HepG2 (cell line): ENCODE results near the gene NUDT8. TPM values are rescaled to one million over a fixed set of nuclear protein-coding genes. Genes with fewer than 3 reads are reported as not detected.

ENCODE experiments used
- ARID2 ChIP-seq: sonication (generic); formaldehyde crosslinking; IDR thresholded peaks from 2 replicates; pipeline ENCODE4 v1.8.1; 2022; ENCODE audit warnings: mild to moderate bottlenecking, missing genetic modification reagents, borderline replicate concordance
- DR1 ChIP-seq: sonication (generic); formaldehyde crosslinking; IDR thresholded peaks from 2 replicates; pipeline ENCODE4 v1.8.0; 2021; ENCODE audit warnings: mild to moderate bottlenecking, missing genetic modification reagents, inconsistent platforms
- HNRNPUL1 ChIP-seq: fragments of 200-400 bp; formaldehyde crosslinking; IDR thresholded peaks from 2 replicates; pipeline ENCODE4 v1.6.1; 2017; ENCODE audit warnings: low read depth, mild to moderate bottlenecking, low read length, moderate library complexity
- NR2F6 ChIP-seq, 2 experiments: IDR thresholded peaks; 2 replicates each; pipeline ENCODE4 v1.6.1; 2016; ENCODE audit warnings: antibody characterized with exemption in 1 of 2, mild to moderate bottlenecking in 1 of 2
- PAF1 ChIP-seq: IDR thresholded peaks from 2 replicates; pipeline ENCODE4 v1.6.1; 2016; ENCODE audit warnings: missing genetic modification reagents, missing compliant biosample characterization
- SALL1 ChIP-seq: sonication (generic); formaldehyde crosslinking; IDR thresholded peaks from 2 replicates; pipeline ENCODE4 v1.8.0; 2022; ENCODE audit warnings: mild to moderate bottlenecking, missing genetic modification reagents
- TARDBP ChIP-seq: sonication (generic); formaldehyde crosslinking; IDR thresholded peaks from 2 replicates; pipeline ENCODE4 v1.8.0; 2022; ENCODE audit warnings: mild to moderate bottlenecking, missing genetic modification reagents
- YEATS4 ChIP-seq: sonication (generic); formaldehyde crosslinking; IDR thresholded peaks from 2 replicates; pipeline ENCODE4 v1.4.0; 2020; ENCODE audit warnings: missing genetic modification reagents, borderline replicate concordance
- ZBTB26 ChIP-seq: IDR thresholded peaks from 2 replicates; pipeline ENCODE4 v1.6.1; 2016; ENCODE audit warnings: missing compliant biosample characterization, missing genetic modification reagents, borderline replicate concordance
- ZBTB49 ChIP-seq: sonication (generic); formaldehyde crosslinking; IDR thresholded peaks from 2 replicates; pipeline ENCODE4 v1.4.0; 2020; ENCODE audit warnings: missing genetic modification reagents, borderline replicate concordance
- ZFYVE20 ChIP-seq: sonication (generic); formaldehyde crosslinking; IDR thresholded peaks from 2 replicates; pipeline ENCODE4 v1.8.0; 2023; ENCODE audit warnings: low read depth, mild to moderate bottlenecking, moderate library complexity, missing genetic modification reagents, borderline replicate concordance
- ZMYM2 ChIP-seq: sonication (generic); formaldehyde crosslinking; IDR thresholded peaks from 2 replicates; pipeline ENCODE4 v1.8.0; 2022; ENCODE audit warnings: mild to moderate bottlenecking, missing genetic modification reagents
- ZNF280D ChIP-seq: sonication (generic); formaldehyde crosslinking; IDR thresholded peaks from 2 replicates; pipeline ENCODE4 v1.5.1; 2020; ENCODE audit warnings: mild to moderate bottlenecking, missing genetic modification reagents
- polyA plus RNA-seq, 8 experiments: library from polyadenylated mRNA; depleted of rRNA in 3 of 8; stranded (reverse) in 7 of 8; unstranded in 1 of 8; fragments of >200 nt; fragmentation: Illumina TruSeq in 4 of 8; extraction: Trizol in 4 of 8; gene quantifications; 2 replicates each; pipeline versions ENCODE4 v1.2.1 to v1.2.3, GENCODE V29; 2011 to 2016; ENCODE audit warnings: low read depth in 4 of 8, missing spikeins in 1 of 8, mixed read lengths in 1 of 8; ENCODE audit not compliant: insufficient read depth in 1 of 8
- total RNA-seq, 5 experiments: library from RNA; depleted of rRNA; stranded (reverse); fragments of >200 nt; fragmentation: Illumina TruSeq; extraction: Trizol; gene quantifications; 2 replicates each; pipeline ENCODE4 v1.2.3, GENCODE V29; 2016; ENCODE audit warnings: low read depth in 1 of 5
- TF ChIP-seq, protein P1 (sequence below): IDR thresholded peaks from 2 replicates; pipeline ENCODE4 v1.4.0; 2020; ENCODE audit warnings: mild to moderate bottlenecking, missing genetic modification reagents
- TF ChIP-seq, protein P2 (sequence below): sonication (generic); formaldehyde crosslinking; IDR thresholded peaks from 2 replicates; pipeline ENCODE4 v1.8.0; 2022; ENCODE audit warnings: missing genetic modification reagents, low read depth, mild to moderate bottlenecking, borderline replicate concordance
- TF ChIP-seq, protein P3 (sequence below): sonication (generic); IDR thresholded peaks from 2 replicates; pipeline ENCODE4 v1.6.1; 2016; ENCODE audit warnings: low read depth, borderline replicate concordance

NUDT8 gene
- total and polyA plus RNA-seq, 2 of the 13 experiments (the other 11 are each of a cell fraction or from before 2014, with no cell fraction given): 6.7 to 25.8 TPM

GRCh38 chr11:67648140-67648795, 18.5 kb upstream of the NUDT8 start (continued):
- TF ChIP-seq, protein P1, sequence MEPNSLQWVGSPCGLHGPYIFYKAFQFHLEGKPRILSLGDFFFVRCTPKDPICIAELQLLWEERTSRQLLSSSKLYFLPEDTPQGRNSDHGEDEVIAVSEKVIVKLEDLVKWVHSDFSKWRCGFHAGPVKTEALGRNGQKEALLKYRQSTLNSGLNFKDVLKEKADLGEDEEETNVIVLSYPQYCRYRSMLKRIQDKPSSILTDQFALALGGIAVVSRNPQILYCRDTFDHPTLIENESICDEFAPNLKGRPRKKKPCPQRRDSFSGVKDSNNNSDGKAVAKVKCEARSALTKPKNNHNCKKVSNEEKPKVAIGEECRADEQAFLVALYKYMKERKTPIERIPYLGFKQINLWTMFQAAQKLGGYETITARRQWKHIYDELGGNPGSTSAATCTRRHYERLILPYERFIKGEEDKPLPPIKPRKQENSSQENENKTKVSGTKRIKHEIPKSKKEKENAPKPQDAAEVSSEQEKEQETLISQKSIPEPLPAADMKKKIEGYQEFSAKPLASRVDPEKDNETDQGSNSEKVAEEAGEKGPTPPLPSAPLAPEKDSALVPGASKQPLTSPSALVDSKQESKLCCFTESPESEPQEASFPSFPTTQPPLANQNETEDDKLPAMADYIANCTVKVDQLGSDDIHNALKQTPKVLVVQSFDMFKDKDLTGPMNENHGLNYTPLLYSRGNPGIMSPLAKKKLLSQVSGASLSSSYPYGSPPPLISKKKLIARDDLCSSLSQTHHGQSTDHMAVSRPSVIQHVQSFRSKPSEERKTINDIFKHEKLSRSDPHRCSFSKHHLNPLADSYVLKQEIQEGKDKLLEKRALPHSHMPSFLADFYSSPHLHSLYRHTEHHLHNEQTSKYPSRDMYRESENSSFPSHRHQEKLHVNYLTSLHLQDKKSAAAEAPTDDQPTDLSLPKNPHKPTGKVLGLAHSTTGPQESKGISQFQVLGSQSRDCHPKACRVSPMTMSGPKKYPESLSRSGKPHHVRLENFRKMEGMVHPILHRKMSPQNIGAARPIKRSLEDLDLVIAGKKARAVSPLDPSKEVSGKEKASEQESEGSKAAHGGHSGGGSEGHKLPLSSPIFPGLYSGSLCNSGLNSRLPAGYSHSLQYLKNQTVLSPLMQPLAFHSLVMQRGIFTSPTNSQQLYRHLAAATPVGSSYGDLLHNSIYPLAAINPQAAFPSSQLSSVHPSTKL (CRISPR knock-in tag): no peak
- no peak for TF ChIP-seq PAF1 (CRISPR knock-in tag)
- no peak for TF ChIP-seq YEATS4 (CRISPR knock-in tag)
- TF ChIP-seq HNRNPUL1: no peak
- no peak for TF ChIP-seq ZFYVE20 (CRISPR knock-in tag)
- TF ChIP-seq TARDBP: no peak
- no peak for TF ChIP-seq DR1 (CRISPR knock-in tag)
- TF ChIP-seq SALL1 (CRISPR knock-in tag): peak; percentile 27; the same call in 1 of the 2 replicates
- no peak for TF ChIP-seq ZMYM2 (CRISPR knock-in tag)
- no peak for TF ChIP-seq ZBTB49 (CRISPR knock-in tag)
- no peak for TF ChIP-seq ZNF280D (CRISPR knock-in tag)
- TF ChIP-seq, protein P2, sequence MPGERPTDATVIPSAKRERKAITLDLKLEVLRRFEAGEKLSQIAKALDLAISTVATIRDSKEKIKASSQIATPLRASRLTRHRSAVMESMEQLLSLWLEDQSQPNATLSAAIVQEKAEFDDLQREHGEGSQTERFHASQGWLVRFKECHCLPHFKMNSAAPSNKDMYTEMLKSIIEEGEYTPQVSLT: no peak
- no peak for TF ChIP-seq ARID2 (CRISPR knock-in tag)
- TF ChIP-seq, protein P3, sequence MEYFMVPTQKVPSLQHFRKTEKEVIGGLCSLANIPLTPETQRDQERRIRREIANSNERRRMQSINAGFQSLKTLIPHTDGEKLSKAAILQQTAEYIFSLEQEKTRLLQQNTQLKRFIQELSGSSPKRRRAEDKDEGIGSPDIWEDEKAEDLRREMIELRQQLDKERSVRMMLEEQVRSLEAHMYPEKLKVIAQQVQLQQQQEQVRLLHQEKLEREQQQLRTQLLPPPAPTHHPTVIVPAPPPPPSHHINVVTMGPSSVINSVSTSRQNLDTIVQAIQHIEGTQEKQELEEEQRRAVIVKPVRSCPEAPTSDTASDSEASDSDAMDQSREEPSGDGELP: no peak
- TF ChIP-seq NR2F6 (IDR thresholded peaks at IDR 0.05): no peak
- TF ChIP-seq NR2F6 (CRISPR knock-in tag; IDR thresholded peaks at IDR 0.05): no peak
- no peak for TF ChIP-seq ZBTB26
